ENCODE measurements around the gene DPYD. TPM values are rescaled to one million over a fixed set of nuclear protein-coding genes. Genes with fewer than 3 reads are reported as not detected.

DPYD gene
- total and polyA plus RNA-seq, 9 of the 15 experiments (the other 6 are each of a cell fraction or from before 2014, with no cell fraction given) = 0.03 to 0.25 (median 0.08) TPM; not detected in 2

DNA sequence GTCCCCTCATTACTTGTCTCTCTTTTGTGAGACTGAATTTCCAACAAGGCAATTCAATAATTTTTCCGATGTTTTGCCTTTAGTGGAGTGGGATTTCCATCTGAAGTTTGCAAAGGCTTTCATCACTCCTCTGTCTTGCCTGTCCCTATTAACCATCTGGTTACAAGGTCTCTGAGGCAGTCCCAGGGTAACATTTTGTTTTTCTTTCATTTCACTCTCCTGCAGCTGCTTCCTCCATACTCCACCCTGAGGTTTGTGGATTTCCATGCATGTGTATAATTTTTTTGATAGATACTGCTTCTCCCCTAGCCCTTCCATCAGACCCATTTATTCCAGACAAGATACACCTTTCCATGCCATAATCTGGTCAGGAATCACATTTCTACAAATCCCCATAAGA is 832.4 kb downstream of the DPYD start (continued):
- TF ChIP-seq, protein P1, sequence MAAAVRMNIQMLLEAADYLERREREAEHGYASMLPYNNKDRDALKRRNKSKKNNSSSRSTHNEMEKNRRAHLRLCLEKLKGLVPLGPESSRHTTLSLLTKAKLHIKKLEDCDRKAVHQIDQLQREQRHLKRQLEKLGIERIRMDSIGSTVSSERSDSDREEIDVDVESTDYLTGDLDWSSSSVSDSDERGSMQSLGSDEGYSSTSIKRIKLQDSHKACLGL (CRISPR knock-in tag; IDR thresholded peaks at IDR 0.05; ENCODE audit: borderline replicate concordance, poor library complexity, severe bottlenecking) = no peak
- TF ChIP-seq, protein P2, sequence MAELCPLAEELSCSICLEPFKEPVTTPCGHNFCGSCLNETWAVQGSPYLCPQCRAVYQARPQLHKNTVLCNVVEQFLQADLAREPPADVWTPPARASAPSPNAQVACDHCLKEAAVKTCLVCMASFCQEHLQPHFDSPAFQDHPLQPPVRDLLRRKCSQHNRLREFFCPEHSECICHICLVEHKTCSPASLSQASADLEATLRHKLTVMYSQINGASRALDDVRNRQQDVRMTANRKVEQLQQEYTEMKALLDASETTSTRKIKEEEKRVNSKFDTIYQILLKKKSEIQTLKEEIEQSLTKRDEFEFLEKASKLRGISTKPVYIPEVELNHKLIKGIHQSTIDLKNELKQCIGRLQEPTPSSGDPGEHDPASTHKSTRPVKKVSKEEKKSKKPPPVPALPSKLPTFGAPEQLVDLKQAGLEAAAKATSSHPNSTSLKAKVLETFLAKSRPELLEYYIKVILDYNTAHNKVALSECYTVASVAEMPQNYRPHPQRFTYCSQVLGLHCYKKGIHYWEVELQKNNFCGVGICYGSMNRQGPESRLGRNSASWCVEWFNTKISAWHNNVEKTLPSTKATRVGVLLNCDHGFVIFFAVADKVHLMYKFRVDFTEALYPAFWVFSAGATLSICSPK (IDR thresholded peaks at IDR 0.05; ENCODE audit: borderline replicate concordance) = no peak
- TF ChIP-seq ZNF174 (CRISPR knock-in tag; IDR thresholded peaks at IDR 0.05) (no peak), IRF2 (CRISPR knock-in tag; IDR thresholded peaks at IDR 0.05) (no peak), ZNF23 (CRISPR knock-in tag; IDR thresholded peaks at IDR 0.05) (no peak), ELF1 (tag; IDR thresholded peaks at IDR 0.05) (no peak), CCAR2 (IDR thresholded peaks at IDR 0.05; ENCODE audit: low read depth, low read length) (no peak)

DNA sequence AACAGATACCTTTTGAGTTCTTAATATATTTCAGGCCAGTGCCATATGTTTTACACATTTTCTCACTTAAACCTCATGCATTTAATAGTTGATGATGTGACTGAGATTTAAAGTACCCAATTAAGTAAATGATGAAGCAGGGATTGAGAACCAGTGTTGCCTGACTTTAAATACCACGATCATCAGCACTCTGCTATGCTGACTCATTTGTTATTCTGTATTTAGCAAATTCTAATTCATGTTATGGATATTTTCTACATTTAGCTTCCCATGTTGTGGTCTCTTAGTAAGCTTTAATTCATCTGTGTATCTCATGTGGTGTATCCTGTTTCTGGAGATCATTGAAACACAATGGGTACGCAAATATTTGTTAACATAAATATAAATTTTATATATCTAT is 836.3 kb downstream of the DPYD start:
- Histone ChIP-seq H4K20me1 (replicated peaks; ENCODE audit: control insufficient read depth, insufficient read depth, low read length) (no peaks in the 10 kb centered on the region), H3K36me3 (ENCODE audit: control insufficient read depth, insufficient read depth, low read length) (no peaks in the 10 kb centered on the region), H3K4me1 (replicated peaks in 1 of 2; ENCODE audit: control insufficient read depth in 2 of 2, insufficient read depth in 2 of 2, low read length in 2 of 2) (no peaks in the 10 kb centered on the region), H3K9ac (ENCODE audit: insufficient read depth in 1 of 2, low read depth in 2 of 2, low read length in 2 of 2) (no peak overlapping the region), H3K79me2 (ENCODE audit: control insufficient read depth, insufficient read depth, low read length) (no peaks in the 10 kb centered on the region), H3K4me2 (ENCODE audit: insufficient read depth, low read length) (no peak overlapping the region), H3K4me3 (no peak overlapping the region), H3K9me3 (replicated peaks; ENCODE audit: control insufficient read depth, insufficient read depth, low read depth, low read length) (no peaks in the 10 kb centered on the region), H2AFZ (ENCODE audit: low read depth, low read length) (no peak overlapping the region), H3K27me3 (ENCODE audit: control insufficient read depth in 2 of 2, insufficient read depth in 2 of 2, low read length in 2 of 2) (no peaks in the 10 kb centered on the region), H3K9me1 (ENCODE audit: control insufficient read depth, insufficient read depth, low read length) (no peaks in the 10 kb centered on the region), H3K27ac (ENCODE audit: extremely low read depth, low read depth, low read length) (no peak overlapping the region)
- no TSS peak for BruUV-seq (replicated peaks)
- 3% methylated on average over 2 of the region's 2 CpGs for WGBS (ENCODE audit: insufficient coverage, low coverage, missing lambda C conversion rate)
- ATAC-seq (no peak), DNase-seq (ENCODE audit: extremely low read depth in 1 of 4, low spot score in 3 of 4) (no peak), FAIRE-seq (no peak)
- intact Hi-C loops (cut with micrococcal nuclease) (no loop called here), in situ Hi-C loops (cut with MboI) (no loop called here)
- no peak for TF ChIP-seq BDP1 (IDR thresholded peaks at IDR 0.05; ENCODE audit: insufficient read depth, insufficient read length)
- TF ChIP-seq, protein P3, sequence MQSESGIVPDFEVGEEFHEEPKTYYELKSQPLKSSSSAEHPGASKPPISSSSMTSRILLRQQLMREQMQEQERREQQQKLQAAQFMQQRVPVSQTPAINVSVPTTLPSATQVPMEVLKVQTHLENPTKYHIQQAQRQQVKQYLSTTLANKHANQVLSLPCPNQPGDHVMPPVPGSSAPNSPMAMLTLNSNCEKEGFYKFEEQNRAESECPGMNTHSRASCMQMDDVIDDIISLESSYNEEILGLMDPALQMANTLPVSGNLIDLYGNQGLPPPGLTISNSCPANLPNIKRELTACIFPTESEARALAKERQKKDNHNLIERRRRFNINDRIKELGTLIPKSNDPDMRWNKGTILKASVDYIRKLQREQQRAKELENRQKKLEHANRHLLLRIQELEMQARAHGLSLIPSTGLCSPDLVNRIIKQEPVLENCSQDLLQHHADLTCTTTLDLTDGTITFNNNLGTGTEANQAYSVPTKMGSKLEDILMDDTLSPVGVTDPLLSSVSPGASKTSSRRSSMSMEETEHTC (IDR thresholded peaks at IDR 0.05) = no peak
- TF ChIP-seq ZFX (CRISPR knock-in tag; IDR thresholded peaks at IDR 0.05) = no peak
- ChIA-PET CTCF (ENCODE audit: low intra/inter-chr PET ratio) (no interaction called here), POLR2A (no interaction called here)
